HG03103 (cell line): ENCODE data around the gene FEV.

Source experiments
- ATAC-seq: cut with Tn5 transposase; IDR thresholded peaks from one replicate; pipeline ENCODE4 v1.9.1; 2021; ENCODE audit warnings: low read depth; ENCODE audit not compliant: unreplicated experiment

FEV gene

GRCh38 chr2:219017201-219017931 is 32.4 kb upstream of the FEV start:
- no peak for ATAC-seq

- no peak for ATAC-seq
Measured at GRCh38 chr2:219016721-219017120, 31.7 kb upstream of the FEV start.

GRCh38 chr2:219010873-219011272 is 25.9 kb upstream of the FEV start:
- ATAC-seq = no peak

GRCh38 chr2:219010162-219010756 is 25.3 kb upstream of the FEV start:
- no peak for ATAC-seq

GRCh38 chr2:219009294-219009693 is 24.3 kb upstream of the FEV start:
- no peak for ATAC-seq

- no peak for ATAC-seq
Measured at GRCh38 chr2:219003979-219004378, 19.0 kb upstream of the FEV start.

- no peak for ATAC-seq
Measured at GRCh38 chr2:219003267-219003634, 18.3 kb upstream of the FEV start.

- no peak for ATAC-seq
Measured at GRCh38 chr2:219002395-219003266, 17.6 kb upstream of the FEV start.

- ATAC-seq = no peak
Measured at GRCh38 chr2:219001577-219002394, 16.8 kb upstream of the FEV start.

- ATAC-seq = no peak
Measured at GRCh38 chr2:219001100-219001576, 16.2 kb upstream of the FEV start.

GRCh38 chr2:219000569-219000960 is 15.6 kb upstream of the FEV start:
- ATAC-seq = no peak

GRCh38 chr2:218999881-219000568 is 15.0 kb upstream of the FEV start:
- no peak for ATAC-seq

- ATAC-seq = no peak
Measured at GRCh38 chr2:218999021-218999880, 14.3 kb upstream of the FEV start.

- no peak for ATAC-seq
Measured at GRCh38 chr2:218998414-218999002, 13.5 kb upstream of the FEV start.

- ATAC-seq = no peak
Measured at GRCh38 chr2:218997731-218998130, 12.7 kb upstream of the FEV start.

GRCh38 chr2:218996937-218997336 is 12.0 kb upstream of the FEV start:
- ATAC-seq = no peak

GRCh38 chr2:218995972-218996711 is 11.2 kb upstream of the FEV start:
- ATAC-seq = no peak

- ATAC-seq = no peak
Measured at GRCh38 chr2:218995561-218995960, 10.6 kb upstream of the FEV start.
